Endothelial cell of umbilical vein (primary cell): ENCODE measurements around the gene ZNF597. TPM values are rescaled to one million over a fixed set of nuclear protein-coding genes. Genes with fewer than 3 reads are reported as not detected.

Experiments used
- BruUV-seq: library from RNA; stranded (reverse); fragments of 400-500 nt; replicated peaks from 2 replicates; lab custom pipeline; 2021; lab: Mats Ljungman, UMichigan
- CTCF ChIA-PET: fragments of 300-600, 350-600 bp; sonication (Branson Sonifier 250); formaldehyde crosslinking; loops from one replicate; lab custom pipeline; 2021; ENCODE audit warnings: antibody characterized with exemption, inconsistent platforms; lab: Charles Lee
- POLR2A ChIA-PET: fragments of 300-600, 350-600 bp; sonication (Branson Sonifier 250); formaldehyde crosslinking; loops from one replicate; lab custom pipeline; 2021; ENCODE audit warnings: antibody characterized with exemption, inconsistent platforms; lab: Charles Lee
- DNase-seq: peaks from one replicate; pipeline ENCODE4 v3.0.0-alpha.2; 2011; ENCODE audit warnings: low read depth, low spot score
- FAIRE-seq: peaks from 2 replicates; lab custom pipeline; 2011; peaks lifted over from hg19 to GRCh38; lab: Jason Lieb, UNC
- H2AFZ ChIP-seq: 2 replicates; pipeline ENCODE4 v1.6.0; 2012; ENCODE audit warnings: low read depth, low read length, control low read depth, inconsistent platforms
- H3K27ac ChIP-seq: 2 replicates; pipeline ENCODE4 v1.5.1; 2011; ENCODE audit warnings: low read depth, mild to moderate bottlenecking, control low read depth, low read length, moderate library complexity; ENCODE audit not compliant: insufficient read depth
- H3K27me3 ChIP-seq, 2 experiments: 2 replicates each; pipeline versions ENCODE4 v1.6.0 to v1.6.1; 2011; ENCODE audit warnings: low read length in 2 of 2, mixed read lengths in 1 of 2; ENCODE audit not compliant: control insufficient read depth in 2 of 2, insufficient read depth in 2 of 2
- H3K36me3 ChIP-seq, 2 experiments: 2 replicates in 1 of 2; 3 replicates in 1 of 2; pipeline ENCODE4 v1.5.1; 2011; ENCODE audit warnings: low read length in 2 of 2, mild to moderate bottlenecking in 1 of 2, moderate library complexity in 1 of 2; ENCODE audit not compliant: control insufficient read depth in 2 of 2, insufficient read depth in 2 of 2; ENCODE audit errors: extremely low read depth in 1 of 2
- H3K4me1 ChIP-seq: 3 replicates; pipeline ENCODE4 v1.5.1; 2011; ENCODE audit warnings: mild to moderate bottlenecking, low read length; ENCODE audit not compliant: control insufficient read depth, insufficient read depth; ENCODE audit errors: extremely low read depth
- H3K4me2 ChIP-seq: 2 replicates; pipeline ENCODE4 v1.6.1; 2011; ENCODE audit warnings: low read length, control low read depth, mixed read lengths; ENCODE audit not compliant: insufficient read depth
- H3K4me3 ChIP-seq, 3 experiments: fragments of 200-600 bp in 1 of 3; sonication (generic), shearing (Covaris generic) in 1 of 3; replicated peaks in 1 of 3; 2 replicates each; pipeline ENCODE4 v1.5.1; 2011 to 2016; ENCODE audit warnings: control low read depth in 3 of 3, low read length in 3 of 3, mild to moderate bottlenecking in 2 of 3, inconsistent platforms in 1 of 3, low read depth in 1 of 3, moderate library complexity in 1 of 3; ENCODE audit not compliant: insufficient read depth in 1 of 3
- H3K79me2 ChIP-seq: 2 replicates; pipeline ENCODE4 v1.6.0; 2012; ENCODE audit warnings: low read length, inconsistent platforms; ENCODE audit not compliant: control insufficient read depth, insufficient read depth
- H3K9ac ChIP-seq: replicated peaks from 2 replicates; pipeline ENCODE3; 2011; ENCODE audit warnings: low read length, control low read depth; ENCODE audit not compliant: insufficient read depth; ENCODE audit errors: extremely low read depth
- H3K9me1 ChIP-seq: replicated peaks from 3 replicates; pipeline ENCODE4 v1.6.0; 2011; ENCODE audit warnings: mild to moderate bottlenecking, low read length; ENCODE audit not compliant: control insufficient read depth, insufficient read depth; ENCODE audit errors: extremely low read depth
- H3K9me3 ChIP-seq: replicated peaks from 2 replicates; pipeline ENCODE4 v1.5.1; 2012; ENCODE audit warnings: low read length, inconsistent platforms; ENCODE audit not compliant: control insufficient read depth, insufficient read depth
- H4K20me1 ChIP-seq: replicated peaks from 2 replicates; pipeline ENCODE3; 2011; ENCODE audit warnings: mild to moderate bottlenecking, low read length; ENCODE audit not compliant: control insufficient read depth, insufficient read depth; ENCODE audit errors: extremely low read depth
- CTCF ChIP-seq, 2 donors: IDR thresholded peaks; 1 replicate in 1 of 2; 2 replicates in 1 of 2; pipeline ENCODE4 v1.5.1; 2011; ENCODE audit warnings: low read length in 2 of 2, mild to moderate bottlenecking in 2 of 2, moderate library complexity in 2 of 2, control low read depth in 1 of 2, inconsistent platforms in 1 of 2, low read depth in 1 of 2; ENCODE audit not compliant: insufficient read depth in 1 of 2; ENCODE audit errors: extremely low read depth in 1 of 2
- EZH2 ChIP-seq: IDR thresholded peaks from 2 replicates; pipeline ENCODE4 v1.6.1; 2012; ENCODE audit warnings: borderline replicate concordance, low read depth, mild to moderate bottlenecking, moderate library complexity, low read length, inconsistent platforms; ENCODE audit not compliant: severe bottlenecking
- FOS ChIP-seq: IDR thresholded peaks from 2 replicates; pipeline ENCODE4 v1.6.1; 2011; ENCODE audit warnings: mild to moderate bottlenecking, low read length, moderate library complexity, borderline replicate concordance; ENCODE audit not compliant: insufficient read depth
- GATA2 ChIP-seq: IDR thresholded peaks from 2 replicates; pipeline ENCODE4 v1.7.0; 2011; ENCODE audit warnings: low read depth, mild to moderate bottlenecking, moderate library complexity, mixed read lengths, low read length; ENCODE audit not compliant: insufficient read length, insufficient read depth
- JUN ChIP-seq: IDR thresholded peaks from 2 replicates; pipeline ENCODE4 v1.6.1; 2011; ENCODE audit warnings: borderline replicate concordance, low read depth; ENCODE audit not compliant: insufficient read length, insufficient read depth
- MAX ChIP-seq: IDR thresholded peaks from 2 replicates; pipeline ENCODE4 v1.6.1; 2011; ENCODE audit not compliant: insufficient read depth, insufficient read length
- MYC ChIP-seq: IDR thresholded peaks from one replicate; pipeline ENCODE4 v1.6.1; 2011; ENCODE audit warnings: mild to moderate bottlenecking, low read depth, low read length
- POLR2A ChIP-seq: IDR thresholded peaks from 2 replicates; pipeline ENCODE4 v1.6.1; 2012; ENCODE audit warnings: low read depth, mild to moderate bottlenecking, control low read depth, low read length
- POLR2AphosphoS5 ChIP-seq: IDR thresholded peaks from 2 replicates; pipeline ENCODE4 v1.6.1; 2012; ENCODE audit warnings: low read depth, mild to moderate bottlenecking, control low read depth, low read length, moderate library complexity; ENCODE audit not compliant: insufficient read depth
- dilution Hi-C: fragments of 300-500 bp; cut with MboI; formaldehyde crosslinking; loops from one replicate; pipeline ENCODE4 v1.15.0; 2019; ENCODE audit warnings: low sequenced_read_pairs; ENCODE audit not compliant: extremely low pct_ligation_motif_present
- intact Hi-C: fragments of 100-400 bp; cut with micrococcal nuclease; formaldehyde crosslinking; loops from one replicate; pipeline ENCODE4 v1.10.0; 2022
- polyA plus RNA-seq, 4 experiments: library from polyadenylated mRNA; depleted of rRNA in 3 of 4; stranded (reverse) in 3 of 4; unstranded in 1 of 4; fragments of >200 nt; gene quantifications; 2 replicates each; pipeline versions ENCODE4 v1.2.1 to v1.2.3, GENCODE V29; 2011 to 2012; ENCODE audit warnings: missing spikeins in 1 of 4
- total RNA-seq: library from RNA; stranded (reverse); gene quantifications from 2 replicates; pipeline ENCODE4 v1.2.3, GENCODE V29; 2021

The ZNF597 gene
- total and polyA plus RNA-seq, 2 donors (not counting 3 experiments of a cell fraction or from before 2014, with no cell fraction given): 0.75 to 1.4 TPM

GRCh38 chr16:3465911-3466584 lies 22.7 kb upstream of the ZNF597 start:
- Histone ChIP-seq H3K79me2 (peaks cover 94% of the 10 kb centered on the region), H3K9ac (no peak overlapping the region), H3K4me1 (peaks cover 6% of the 10 kb centered on the region), H4K20me1 (peaks cover 7% of the 10 kb centered on the region), H2AFZ (no peak overlapping the region), H3K4me2 (no peak overlapping the region), H3K27me3 (no peaks in the 10 kb centered on the region), H3K4me3 (no peak overlapping the region), H3K9me3 (no peaks in the 10 kb centered on the region), H3K27ac (no peak overlapping the region), H3K9me1 (no peaks in the 10 kb centered on the region), H3K36me3 (peaks cover 4% of the 10 kb centered on the region in 2 experiments)
- dilution Hi-C loops (no loop called here), intact Hi-C loops (no loop called here)
- FAIRE-seq (no peak), DNase-seq (no peak)
- TF ChIP-seq JUN: no peak
- CTCF ChIA-PET: no interaction called here
- POLR2A ChIA-PET: no interaction called here
- BruUV-seq: no TSS peak

- POLR2A ChIA-PET: no interaction called here
- H3K27ac ChIP-seq: no peak overlapping the region
These were observed 22.0 kb upstream of the ZNF597 start for GRCh38 chr16:3465301-3465700.

More at GRCh38 chr16:3465301-3465700, 22.0 kb upstream of the ZNF597 start:
- H4K20me1 ChIP-seq: peaks cover 7% of the 10 kb centered on the region
- H3K9me1 ChIP-seq: no peaks in the 10 kb centered on the region
- dilution Hi-C loops: no loop called here
- H3K4me1 ChIP-seq: peaks cover 6% of the 10 kb centered on the region
- no peak overlapping the region for H3K9ac ChIP-seq
- DNase-seq (no peak), FAIRE-seq (no peak)
- H3K9me3 ChIP-seq: no peaks in the 10 kb centered on the region
- peaks cover 94% of the 10 kb centered on the region for H3K79me2 ChIP-seq
- no peaks in the 10 kb centered on the region for H3K27me3 ChIP-seq
- intact Hi-C loops: no loop called here
- H3K4me3 ChIP-seq: no peak overlapping the region
- H2AFZ ChIP-seq: no peak overlapping the region
- BruUV-seq: no TSS peak
- CTCF ChIA-PET: no interaction called here
- peaks cover 4% of the 10 kb centered on the region in 2 experiments for H3K36me3 ChIP-seq
- TF ChIP-seq GATA2 (no peak), EZH2 (no peak), MYC (no peak), POLR2A (no peak), JUN (no peak), FOS (no peak), CTCF (IDR thresholded peaks at IDR 0.05; ENCODE audit: extremely low read depth in 1 of 2, insufficient read depth in 1 of 2, low read depth in 1 of 2, low read length in 2 of 2) (no peak), MAX (no peak), POLR2AphosphoS5 (no peak)
- no peak overlapping the region for H3K4me2 ChIP-seq
